Stomach (tissue), 4 donors: ENCODE measurements around the gene ADAMTS10.

Source experiments
- CTCF ChIP-seq, 7 experiments: fragments of 450-650 bp in 4 of 7; fragments of 200-600 bp in 3 of 7; sonication (generic) in 3 of 7; IDR thresholded peaks; one replicate each; pipeline ENCODE4 v1.5.1; 2016 to 2019; ENCODE audit warnings: antibody characterized with exemption in 7 of 7, control low read depth in 2 of 7, mild to moderate bottlenecking in 1 of 7
- EP300 ChIP-seq: sonication (generic); formaldehyde crosslinking; IDR thresholded peaks from one replicate; pipeline ENCODE4 v1.6.1; 2017; ENCODE audit warnings: antibody characterized with exemption
- POLR2A ChIP-seq, 4 donors: fragments of 450-650 bp; IDR thresholded peaks; one replicate each; pipeline ENCODE4 v1.6.1; 2016; ENCODE audit warnings: antibody characterized with exemption in 4 of 4, control low read depth in 2 of 4, mild to moderate bottlenecking in 1 of 4, moderate library complexity in 1 of 4
- POLR2AphosphoS5 ChIP-seq, 3 donors: sonication (generic); formaldehyde crosslinking; IDR thresholded peaks; one replicate each; pipeline ENCODE4 v1.6.1; 2016; ENCODE audit warnings: antibody characterized with exemption in 3 of 3

DNA sequence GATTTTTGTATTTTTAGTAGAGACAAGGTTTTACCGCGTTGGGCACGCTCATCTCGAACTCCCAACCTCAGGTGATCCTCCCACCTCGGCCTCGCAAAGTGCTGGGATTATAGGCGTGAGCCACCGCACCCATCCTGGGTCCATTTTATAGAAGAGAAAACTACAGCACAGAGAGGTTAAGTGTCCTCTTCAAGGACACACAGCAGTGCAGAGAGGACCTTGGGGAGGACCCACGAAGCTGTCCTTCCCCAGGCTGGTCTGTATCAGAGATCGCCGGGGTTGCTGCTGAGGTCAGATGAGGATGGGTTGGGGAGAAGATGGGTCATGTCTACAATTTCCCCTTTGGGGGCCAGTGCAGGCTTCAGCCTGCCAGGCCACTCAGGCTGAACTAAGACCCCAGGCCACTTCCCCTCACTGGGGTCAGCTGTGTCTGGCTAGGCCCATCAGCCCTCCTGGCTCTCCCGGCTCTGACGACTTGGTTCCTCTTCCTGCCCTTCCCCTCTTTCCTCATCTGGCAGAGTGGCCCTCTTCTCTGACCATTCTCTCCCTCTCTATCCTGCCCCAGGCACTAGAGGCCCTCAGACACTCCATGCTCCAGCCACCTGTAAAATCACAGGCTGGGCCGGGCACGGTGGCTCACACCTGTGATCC lies 42.9 kb downstream of the ADAMTS10 start:
- no peak for TF ChIP-seq CTCF (IDR thresholded peaks at IDR 0.05)
- TF ChIP-seq POLR2A (IDR thresholded peaks at IDR 0.05) = no peak
- no peak for TF ChIP-seq POLR2AphosphoS5 (IDR thresholded peaks at IDR 0.05)
- TF ChIP-seq EP300 = no peak
